WTC11 (cell line): Measurements from ENCODE around the gene SEPTIN14. TPM values are rescaled to one million over a fixed set of nuclear protein-coding genes. Genes with fewer than 3 reads are reported as not detected.

Experiments used
- ATAC-seq: fragments of 200-7000 bp; cut with Tn5 transposase; 2 replicates; pipeline ENCODE4 v1.10.0; 2021; ENCODE audit warnings: mild to moderate bottlenecking, moderate library complexity
- CTCF ChIA-PET: fragments of 300-600 bp; sonication (Branson Sonifier 250); formaldehyde crosslinking; loops from one replicate; lab custom pipeline; 2021; ENCODE audit warnings: antibody characterized with exemption; lab: Charles Lee
- POLR2A ChIA-PET: fragments of 350-600 bp; sonication (Branson Sonifier 250); formaldehyde crosslinking; loops from one replicate; lab custom pipeline; 2021; ENCODE audit warnings: antibody characterized with exemption; lab: Charles Lee
- DNase-seq: peaks from one replicate; pipeline ENCODE4 v3.0.0; 2021; ENCODE audit warnings: low spot score
- H3K27ac Mint-ChIP-seq: 2 replicates; pipeline ENCODE4 v1.8.0; 2021; ENCODE audit warnings: mixed read lengths
- H3K27me3 Mint-ChIP-seq: 2 replicates; pipeline ENCODE4 v1.8.0; 2021; ENCODE audit warnings: low read depth, mild to moderate bottlenecking, moderate library complexity, mixed read lengths
- H3K36me3 Mint-ChIP-seq: 2 replicates; pipeline ENCODE4 v1.8.0; 2021; ENCODE audit warnings: mixed read lengths
- H3K4me1 Mint-ChIP-seq: 2 replicates; pipeline ENCODE4 v1.8.0; 2022; ENCODE audit warnings: mixed read lengths
- H3K4me3 Mint-ChIP-seq: 2 replicates; pipeline ENCODE4 v1.8.0; 2021; ENCODE audit warnings: mild to moderate bottlenecking, moderate library complexity, mixed read lengths
- H3K9me3 Mint-ChIP-seq: 2 replicates; pipeline ENCODE4 v1.8.0; 2021; ENCODE audit warnings: mixed read lengths
- CREM ChIP-seq: sonication (generic); formaldehyde crosslinking; IDR thresholded peaks from 2 replicates; pipeline ENCODE4 v1.8.1; 2022; ENCODE audit warnings: mild to moderate bottlenecking, missing genetic modification reagents, moderate library complexity
- FOXK1 ChIP-seq: sonication (generic); formaldehyde crosslinking; IDR thresholded peaks from 2 replicates; pipeline ENCODE4 v1.8.0; 2022; ENCODE audit warnings: mild to moderate bottlenecking, moderate library complexity, missing genetic modification reagents
- GTF2I ChIP-seq: fragments of 250-450 bp; sonication (Bioruptor Pico); conservative IDR thresholded peaks from 2 replicates; pipeline ENCODE4 v1.4.0; 2021; ENCODE audit warnings: mild to moderate bottlenecking
- JUN ChIP-seq: sonication (generic); formaldehyde crosslinking; IDR thresholded peaks from 2 replicates; pipeline ENCODE4 v1.8.0; 2023; ENCODE audit warnings: mild to moderate bottlenecking, missing genetic modification reagents
- KAT7 ChIP-seq: sonication (generic); formaldehyde crosslinking; IDR thresholded peaks from 2 replicates; pipeline ENCODE4 v1.8.1; 2023; ENCODE audit warnings: missing genetic modification reagents, mild to moderate bottlenecking, borderline replicate concordance
- NFATC4 ChIP-seq: fragments of 250-450 bp; sonication (Bioruptor Pico); IDR thresholded peaks from 2 replicates; pipeline ENCODE4 v1.9.0; 2021; ENCODE audit warnings: mild to moderate bottlenecking
- NR1H2 ChIP-seq: sonication (generic); formaldehyde crosslinking; IDR thresholded peaks from 2 replicates; pipeline ENCODE4 v1.9.0; 2021; ENCODE audit warnings: mild to moderate bottlenecking, moderate library complexity, missing genetic modification reagents
- NR3C1 ChIP-seq: sonication (generic); formaldehyde crosslinking; conservative IDR thresholded peaks from 2 replicates; pipeline ENCODE4 v1.8.1; 2023; ENCODE audit warnings: low read depth, mild to moderate bottlenecking, missing genetic modification reagents
- PRRX2 ChIP-seq: fragments of 250-450 bp; sonication (Bioruptor Pico); IDR thresholded peaks from 2 replicates; pipeline ENCODE4 v1.8.0; 2021; ENCODE audit warnings: mild to moderate bottlenecking
- SMAD3 ChIP-seq: sonication (generic); formaldehyde crosslinking; IDR thresholded peaks from 2 replicates; pipeline ENCODE4 v1.8.0; 2022; ENCODE audit warnings: missing genetic modification reagents, mild to moderate bottlenecking, borderline replicate concordance
- ZNF138 ChIP-seq: sonication (generic); formaldehyde crosslinking; conservative IDR thresholded peaks from 2 replicates; pipeline ENCODE4 v1.8.1; 2022; ENCODE audit warnings: mild to moderate bottlenecking, moderate library complexity, missing genetic modification reagents
- ZNF317 ChIP-seq: sonication (generic); formaldehyde crosslinking; IDR thresholded peaks from 2 replicates; pipeline ENCODE4 v1.8.1; 2023; ENCODE audit warnings: low read depth, mild to moderate bottlenecking, moderate library complexity, missing genetic modification reagents, borderline replicate concordance
- ZNF396 ChIP-seq: fragments of 250-450 bp; sonication (Bioruptor Pico); IDR thresholded peaks from 2 replicates; pipeline ENCODE4 v1.8.0; 2021; ENCODE audit warnings: mild to moderate bottlenecking, moderate library complexity, borderline replicate concordance
- ZNF671 ChIP-seq: fragments of 250-450 bp; sonication (Bioruptor Pico); IDR thresholded peaks from 2 replicates; pipeline ENCODE4 v1.8.0; 2021; ENCODE audit warnings: mild to moderate bottlenecking
- total RNA-seq: library from RNA; stranded (reverse); gene quantifications from 3 replicates; pipeline ENCODE4 v1.2.3, GENCODE V29; 2021
- TF ChIP-seq, protein P1 (sequence below): sonication (generic); formaldehyde crosslinking; conservative IDR thresholded peaks from 2 replicates; pipeline ENCODE4 v1.8.1; 2023; ENCODE audit warnings: mild to moderate bottlenecking, low read depth, missing genetic modification reagents, moderate library complexity
- TF ChIP-seq, protein P2 (sequence below): fragments of 250-450 bp; sonication (Bioruptor Pico); IDR thresholded peaks from 2 replicates; pipeline ENCODE4 v2.1.2; 2022; ENCODE audit warnings: mild to moderate bottlenecking, moderate library complexity
- TF ChIP-seq, protein P3 (sequence below): fragments of 250-450 bp; sonication (Bioruptor Pico); IDR thresholded peaks from 2 replicates; pipeline ENCODE4 v1.9.0; 2021; ENCODE audit warnings: moderate library complexity, mild to moderate bottlenecking, inconsistent platforms, borderline replicate concordance
- TF ChIP-seq, protein P4 (sequence below): sonication (generic); formaldehyde crosslinking; IDR thresholded peaks from 2 replicates; pipeline ENCODE4 v1.8.0; 2023; ENCODE audit warnings: missing genetic modification reagents
- TF ChIP-seq, protein P5 (sequence below): sonication (generic); formaldehyde crosslinking; IDR thresholded peaks from 2 replicates; pipeline ENCODE4 v1.8.0; 2023; ENCODE audit warnings: mild to moderate bottlenecking, missing genetic modification reagents
- TF ChIP-seq, protein P6 (sequence below): fragments of 250-450 bp; sonication (Bioruptor Pico); conservative IDR thresholded peaks from 2 replicates; pipeline ENCODE4 v1.9.0; 2021; ENCODE audit warnings: mild to moderate bottlenecking
- TF ChIP-seq, protein P7 (sequence below): sonication (generic); formaldehyde crosslinking; IDR thresholded peaks from 2 replicates; pipeline ENCODE4 v1.8.0; 2022; ENCODE audit warnings: mild to moderate bottlenecking, missing genetic modification reagents

Gene SEPTIN14
- total RNA-seq, 1 experiment from 2014 or later = 0.09 TPM

DNA sequence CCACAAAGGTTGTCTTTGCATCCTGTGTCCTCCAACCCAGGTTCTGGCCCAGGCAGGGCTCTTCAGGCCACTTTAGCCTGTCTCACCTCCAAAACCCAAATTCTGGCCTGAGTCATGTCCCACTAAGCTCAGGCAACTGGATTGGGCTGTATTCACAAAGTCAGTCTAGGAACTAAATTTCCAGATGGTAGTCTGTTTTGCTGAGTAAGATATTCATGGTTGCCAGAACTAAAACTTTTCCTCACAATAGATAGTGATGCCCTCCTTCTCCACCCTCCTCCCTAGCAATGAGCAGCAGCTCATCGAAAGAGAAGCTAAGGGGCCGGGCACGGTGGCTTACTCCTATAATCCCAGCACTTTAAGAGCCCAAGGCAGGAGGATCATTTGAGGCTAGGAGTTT, 21.8 kb upstream of the SEPTIN14 start (continued):
- TF ChIP-seq, protein P1, sequence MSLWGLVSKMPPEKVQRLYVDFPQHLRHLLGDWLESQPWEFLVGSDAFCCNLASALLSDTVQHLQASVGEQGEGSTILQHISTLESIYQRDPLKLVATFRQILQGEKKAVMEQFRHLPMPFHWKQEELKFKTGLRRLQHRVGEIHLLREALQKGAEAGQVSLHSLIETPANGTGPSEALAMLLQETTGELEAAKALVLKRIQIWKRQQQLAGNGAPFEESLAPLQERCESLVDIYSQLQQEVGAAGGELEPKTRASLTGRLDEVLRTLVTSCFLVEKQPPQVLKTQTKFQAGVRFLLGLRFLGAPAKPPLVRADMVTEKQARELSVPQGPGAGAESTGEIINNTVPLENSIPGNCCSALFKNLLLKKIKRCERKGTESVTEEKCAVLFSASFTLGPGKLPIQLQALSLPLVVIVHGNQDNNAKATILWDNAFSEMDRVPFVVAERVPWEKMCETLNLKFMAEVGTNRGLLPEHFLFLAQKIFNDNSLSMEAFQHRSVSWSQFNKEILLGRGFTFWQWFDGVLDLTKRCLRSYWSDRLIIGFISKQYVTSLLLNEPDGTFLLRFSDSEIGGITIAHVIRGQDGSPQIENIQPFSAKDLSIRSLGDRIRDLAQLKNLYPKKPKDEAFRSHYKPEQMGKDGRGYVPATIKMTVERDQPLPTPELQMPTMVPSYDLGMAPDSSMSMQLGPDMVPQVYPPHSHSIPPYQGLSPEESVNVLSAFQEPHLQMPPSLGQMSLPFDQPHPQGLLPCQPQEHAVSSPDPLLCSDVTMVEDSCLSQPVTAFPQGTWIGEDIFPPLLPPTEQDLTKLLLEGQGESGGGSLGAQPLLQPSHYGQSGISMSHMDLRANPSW (CRISPR knock-in tag) = no peak
- TF ChIP-seq PRRX2 (CRISPR knock-in tag) (no peak), JUN (CRISPR knock-in tag) (no peak), ZNF396 (CRISPR knock-in tag) (no peak), ZNF317 (CRISPR knock-in tag) (no peak), NR1H2 (no peak), FOXK1 (no peak), NFATC4 (CRISPR knock-in tag) (no peak)
- TF ChIP-seq, protein P2, sequence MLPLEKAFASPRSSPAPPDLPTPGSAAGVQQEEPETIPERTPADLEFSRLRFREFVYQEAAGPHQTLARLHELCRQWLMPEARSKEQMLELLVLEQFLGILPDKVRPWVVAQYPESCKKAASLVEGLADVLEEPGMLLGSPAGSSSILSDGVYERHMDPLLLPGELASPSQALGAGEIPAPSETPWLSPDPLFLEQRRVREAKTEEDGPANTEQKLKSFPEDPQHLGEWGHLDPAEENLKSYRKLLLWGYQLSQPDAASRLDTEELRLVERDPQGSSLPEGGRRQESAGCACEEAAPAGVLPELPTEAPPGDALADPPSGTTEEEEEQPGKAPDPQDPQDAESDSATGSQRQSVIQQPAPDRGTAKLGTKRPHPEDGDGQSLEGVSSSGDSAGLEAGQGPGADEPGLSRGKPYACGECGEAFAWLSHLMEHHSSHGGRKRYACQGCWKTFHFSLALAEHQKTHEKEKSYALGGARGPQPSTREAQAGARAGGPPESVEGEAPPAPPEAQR (CRISPR knock-in tag) = no peak
- TF ChIP-seq, protein P3, sequence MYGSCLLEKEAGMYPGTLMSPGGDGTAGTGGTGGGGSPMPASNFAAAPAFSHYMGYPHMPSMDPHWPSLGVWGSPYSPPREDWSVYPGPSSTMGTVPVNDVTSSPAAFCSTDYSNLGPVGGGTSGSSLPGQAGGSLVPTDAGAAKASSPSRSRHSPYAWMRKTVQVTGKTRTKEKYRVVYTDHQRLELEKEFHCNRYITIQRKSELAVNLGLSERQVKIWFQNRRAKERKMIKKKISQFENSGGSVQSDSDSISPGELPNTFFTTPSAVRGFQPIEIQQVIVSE (CRISPR knock-in tag) = no peak
- TF ChIP-seq, protein P4, sequence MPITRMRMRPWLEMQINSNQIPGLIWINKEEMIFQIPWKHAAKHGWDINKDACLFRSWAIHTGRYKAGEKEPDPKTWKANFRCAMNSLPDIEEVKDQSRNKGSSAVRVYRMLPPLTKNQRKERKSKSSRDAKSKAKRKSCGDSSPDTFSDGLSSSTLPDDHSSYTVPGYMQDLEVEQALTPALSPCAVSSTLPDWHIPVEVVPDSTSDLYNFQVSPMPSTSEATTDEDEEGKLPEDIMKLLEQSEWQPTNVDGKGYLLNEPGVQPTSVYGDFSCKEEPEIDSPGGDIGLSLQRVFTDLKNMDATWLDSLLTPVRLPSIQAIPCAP (CRISPR knock-in tag) = no peak

DNA sequence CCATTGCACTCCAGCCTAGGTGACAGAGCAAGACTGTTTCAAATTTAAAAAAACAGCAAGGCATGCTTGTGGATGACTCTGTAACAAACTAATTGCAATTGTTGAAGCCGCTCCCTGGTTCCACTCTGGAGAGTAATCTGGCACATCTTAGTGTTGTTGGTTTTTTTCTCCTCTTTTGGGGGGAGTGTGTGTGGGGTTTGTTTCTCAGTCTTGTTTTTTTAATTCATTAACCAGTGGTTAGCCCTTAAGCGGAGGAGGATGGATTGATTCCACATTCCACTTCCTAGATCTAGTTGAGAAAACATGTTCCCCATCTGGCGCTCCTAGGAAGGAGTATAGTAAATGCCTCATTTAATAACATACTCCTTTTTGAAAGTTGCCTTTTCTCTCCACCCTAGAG, 16.1 kb upstream of the SEPTIN14 start:
- H3K27me3 Mint-ChIP-seq = no peaks in the 10 kb centered on the region; the same call in 1 of the 2 replicates
- ATAC-seq (no peak), DNase-seq (no peak)
- ChIA-PET CTCF (no interaction called here), POLR2A (no interaction called here)
- no peak for TF ChIP-seq CREM (CRISPR knock-in tag)
- no peak for TF ChIP-seq ZNF317 (CRISPR knock-in tag)
- TF ChIP-seq, protein P5, sequence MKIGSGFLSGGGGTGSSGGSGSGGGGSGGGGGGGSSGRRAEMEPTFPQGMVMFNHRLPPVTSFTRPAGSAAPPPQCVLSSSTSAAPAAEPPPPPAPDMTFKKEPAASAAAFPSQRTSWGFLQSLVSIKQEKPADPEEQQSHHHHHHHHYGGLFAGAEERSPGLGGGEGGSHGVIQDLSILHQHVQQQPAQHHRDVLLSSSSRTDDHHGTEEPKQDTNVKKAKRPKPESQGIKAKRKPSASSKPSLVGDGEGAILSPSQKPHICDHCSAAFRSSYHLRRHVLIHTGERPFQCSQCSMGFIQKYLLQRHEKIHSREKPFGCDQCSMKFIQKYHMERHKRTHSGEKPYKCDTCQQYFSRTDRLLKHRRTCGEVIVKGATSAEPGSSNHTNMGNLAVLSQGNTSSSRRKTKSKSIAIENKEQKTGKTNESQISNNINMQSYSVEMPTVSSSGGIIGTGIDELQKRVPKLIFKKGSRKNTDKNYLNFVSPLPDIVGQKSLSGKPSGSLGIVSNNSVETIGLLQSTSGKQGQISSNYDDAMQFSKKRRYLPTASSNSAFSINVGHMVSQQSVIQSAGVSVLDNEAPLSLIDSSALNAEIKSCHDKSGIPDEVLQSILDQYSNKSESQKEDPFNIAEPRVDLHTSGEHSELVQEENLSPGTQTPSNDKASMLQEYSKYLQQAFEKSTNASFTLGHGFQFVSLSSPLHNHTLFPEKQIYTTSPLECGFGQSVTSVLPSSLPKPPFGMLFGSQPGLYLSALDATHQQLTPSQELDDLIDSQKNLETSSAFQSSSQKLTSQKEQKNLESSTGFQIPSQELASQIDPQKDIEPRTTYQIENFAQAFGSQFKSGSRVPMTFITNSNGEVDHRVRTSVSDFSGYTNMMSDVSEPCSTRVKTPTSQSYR (CRISPR knock-in tag) = no peak
- TF ChIP-seq ZNF138 (CRISPR knock-in tag) = no peak
- TF ChIP-seq, protein P6, sequence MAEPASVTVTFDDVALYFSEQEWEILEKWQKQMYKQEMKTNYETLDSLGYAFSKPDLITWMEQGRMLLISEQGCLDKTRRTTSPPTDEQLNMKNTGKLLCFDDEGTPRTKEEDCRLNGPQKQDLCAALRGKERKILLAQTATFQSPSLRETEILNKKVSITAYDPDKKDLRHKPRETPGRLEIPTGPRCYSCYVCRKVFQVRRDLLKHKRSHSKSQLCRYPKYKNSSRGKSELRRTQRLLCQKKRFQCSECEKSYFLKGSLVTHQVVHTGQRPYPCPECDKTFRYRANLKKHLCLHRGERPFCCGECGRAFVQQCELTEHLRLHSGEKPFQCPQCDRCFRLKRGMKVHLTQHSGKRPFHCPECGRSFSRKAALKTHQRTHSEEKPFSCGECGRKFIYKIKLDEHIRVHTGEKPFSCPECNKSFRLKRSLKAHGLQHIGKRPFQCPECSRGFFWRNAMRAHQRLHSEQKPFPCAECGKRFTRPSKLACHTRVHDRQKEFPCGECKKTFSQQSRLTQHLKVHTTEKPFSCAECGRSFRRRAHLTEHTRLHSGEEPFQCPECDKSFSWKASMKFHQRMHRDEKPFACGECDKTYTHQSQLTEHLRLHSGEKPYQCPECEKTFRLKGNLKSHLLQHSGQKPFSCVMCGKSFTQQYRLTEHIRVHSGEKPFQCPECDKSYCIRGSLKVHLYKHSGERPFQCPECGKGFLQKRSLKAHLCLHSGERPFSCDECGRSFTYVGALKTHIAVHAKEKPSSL (CRISPR knock-in tag) = no peak
- TF ChIP-seq ZNF671 = no peak
- TF ChIP-seq SMAD3 = no peak
- no peak for TF ChIP-seq NR3C1
- TF ChIP-seq, protein P7, sequence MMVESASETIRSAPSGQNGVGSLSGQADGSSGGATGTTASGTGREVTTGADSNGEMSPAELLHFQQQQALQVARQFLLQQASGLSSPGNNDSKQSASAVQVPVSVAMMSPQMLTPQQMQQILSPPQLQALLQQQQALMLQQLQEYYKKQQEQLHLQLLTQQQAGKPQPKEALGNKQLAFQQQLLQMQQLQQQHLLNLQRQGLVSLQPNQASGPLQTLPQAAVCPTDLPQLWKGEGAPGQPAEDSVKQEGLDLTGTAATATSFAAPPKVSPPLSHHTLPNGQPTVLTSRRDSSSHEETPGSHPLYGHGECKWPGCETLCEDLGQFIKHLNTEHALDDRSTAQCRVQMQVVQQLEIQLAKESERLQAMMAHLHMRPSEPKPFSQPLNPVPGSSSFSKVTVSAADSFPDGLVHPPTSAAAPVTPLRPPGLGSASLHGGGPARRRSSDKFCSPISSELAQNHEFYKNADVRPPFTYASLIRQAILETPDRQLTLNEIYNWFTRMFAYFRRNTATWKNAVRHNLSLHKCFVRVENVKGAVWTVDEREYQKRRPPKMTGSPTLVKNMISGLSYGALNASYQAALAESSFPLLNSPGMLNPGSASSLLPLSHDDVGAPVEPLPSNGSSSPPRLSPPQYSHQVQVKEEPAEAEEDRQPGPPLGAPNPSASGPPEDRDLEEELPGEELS = no peak
- no peak for TF ChIP-seq GTF2I (CRISPR knock-in tag)
- no peak for TF ChIP-seq KAT7 (CRISPR knock-in tag)
- TF ChIP-seq NR1H2 = no peak
- peaks cover 24% of the 10 kb centered on the region for H3K9me3 Mint-ChIP-seq
- H3K4me1 Mint-ChIP-seq = no peaks in the 10 kb centered on the region
- no peak overlapping the region for H3K27ac Mint-ChIP-seq
- H3K36me3 Mint-ChIP-seq = 0 out of 2 replicates have a peak, but pooled peaks cover 3% of the 10 kb centered on the region
- no peak overlapping the region for H3K4me3 Mint-ChIP-seq
